GM12865 (cell line): ENCODE measurements around the gene NEURL4.
A peak's percentile ranks its signal among the peaks of the same experiment; 100 is the strongest.

Experiments
- DNase-seq: peaks from one replicate; pipeline ENCODE4 v3.0.0; 2010; ENCODE audit warnings: low read depth
- H3K4me3 ChIP-seq: 2 replicates; pipeline ENCODE4 v1.5.1; 2011; ENCODE audit warnings: mild to moderate bottlenecking, low read depth, low read length, control low read depth
- CTCF ChIP-seq: IDR thresholded peaks from 2 replicates; pipeline ENCODE4 v1.5.1; 2011; ENCODE audit warnings: low read length, control low read depth, low read depth, inconsistent platforms; ENCODE audit not compliant: insufficient read depth; ENCODE audit errors: missing control alignments

NEURL4 gene

GRCh38 chr17:7281074-7281952, 47.8 kb downstream of the NEURL4 start, which contains the start of gene SLC2A4:
SLC2A4 (plus strand) TSS chr17:7281718; CDS start chr17:7281935, 217 bp downstream.
- H3K4me3 ChIP-seq: peak within 1 kb of the TSS; percentile 63
- DNase-seq: peak; percentile 93
- TF ChIP-seq CTCF: no peak

GRCh38 chr17:7280519-7281073, 48.5 kb downstream of the NEURL4 start:
- peak; percentile 73 for DNase-seq
- TF ChIP-seq CTCF: peak; percentile 61
- peak overlapping the region; percentile 63 for H3K4me3 ChIP-seq

- TF ChIP-seq CTCF: no peak
- no peak overlapping the region for H3K4me3 ChIP-seq
- DNase-seq: no peak
Observed at GRCh38 chr17:7279448-7279847, 49.7 kb downstream of the NEURL4 start.

- no peak overlapping the region for H3K4me3 ChIP-seq
- DNase-seq: no peak
- TF ChIP-seq CTCF: no peak
Observed at GRCh38 chr17:7266784-7267183, 62.4 kb downstream of the NEURL4 start.
